Mesenteric fat pad (tissue), 1 donor: Measurements from ENCODE around the gene BNC2. TPM values are rescaled to one million over a fixed set of nuclear protein-coding genes. Genes with fewer than 3 reads are reported as not detected.

Experiments
- DNase-seq: peaks from one replicate; pipeline ENCODE4 v3.0.0-alpha.2; 2020; ENCODE audit warnings: low spot score
- total RNA-seq: library from RNA; stranded (reverse); fragmentation: NEBNext Ultra II Directional; extraction: Animal tissue kit (Norgen Biotek cat#: 25700); gene quantifications from one replicate; pipeline ENCODE4 v1.2.1, GENCODE V29; 2021
- donor health status: DM: yes; HTN: yes; CAD: no.

Gene BNC2
- total RNA-seq, 1 donor from 2014 or later, result 27.5 TPM

DNA sequence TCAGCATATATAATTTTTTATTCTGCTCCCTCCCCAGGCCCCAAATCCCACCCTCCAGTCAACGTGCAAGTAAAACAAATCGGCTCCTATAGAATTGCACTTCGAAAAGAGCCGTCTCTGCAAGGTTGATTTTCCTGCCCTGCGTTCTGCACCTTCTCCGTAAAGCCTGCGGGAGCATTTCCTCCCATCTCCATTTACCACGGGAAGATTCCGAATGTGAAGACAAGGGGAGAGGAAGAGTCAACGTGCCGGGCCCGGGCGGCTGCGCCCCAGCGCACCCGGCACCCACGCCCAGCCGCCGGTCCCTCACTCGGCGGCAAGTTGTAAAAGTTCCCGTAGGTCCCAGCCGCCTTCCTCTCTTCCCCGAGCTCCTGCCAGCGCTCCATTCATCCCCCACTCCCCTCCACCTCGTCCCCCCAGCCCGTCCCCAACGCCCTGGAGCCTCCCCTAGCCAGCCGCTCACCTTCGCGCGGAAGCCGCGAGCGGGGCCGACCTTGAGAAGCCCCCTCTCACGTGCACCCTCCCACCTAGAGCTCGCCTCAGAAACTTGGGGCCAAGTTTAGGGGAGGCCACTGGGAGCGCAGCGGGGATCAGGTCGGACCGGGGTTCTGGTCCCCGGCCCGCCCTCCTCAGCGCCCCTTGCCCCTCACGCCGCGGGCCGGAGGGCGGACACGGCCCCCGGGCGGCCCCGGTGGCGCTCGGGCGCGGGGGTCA, 431 bp downstream of the BNC2 start:
- DNase-seq, result no peak

DNA sequence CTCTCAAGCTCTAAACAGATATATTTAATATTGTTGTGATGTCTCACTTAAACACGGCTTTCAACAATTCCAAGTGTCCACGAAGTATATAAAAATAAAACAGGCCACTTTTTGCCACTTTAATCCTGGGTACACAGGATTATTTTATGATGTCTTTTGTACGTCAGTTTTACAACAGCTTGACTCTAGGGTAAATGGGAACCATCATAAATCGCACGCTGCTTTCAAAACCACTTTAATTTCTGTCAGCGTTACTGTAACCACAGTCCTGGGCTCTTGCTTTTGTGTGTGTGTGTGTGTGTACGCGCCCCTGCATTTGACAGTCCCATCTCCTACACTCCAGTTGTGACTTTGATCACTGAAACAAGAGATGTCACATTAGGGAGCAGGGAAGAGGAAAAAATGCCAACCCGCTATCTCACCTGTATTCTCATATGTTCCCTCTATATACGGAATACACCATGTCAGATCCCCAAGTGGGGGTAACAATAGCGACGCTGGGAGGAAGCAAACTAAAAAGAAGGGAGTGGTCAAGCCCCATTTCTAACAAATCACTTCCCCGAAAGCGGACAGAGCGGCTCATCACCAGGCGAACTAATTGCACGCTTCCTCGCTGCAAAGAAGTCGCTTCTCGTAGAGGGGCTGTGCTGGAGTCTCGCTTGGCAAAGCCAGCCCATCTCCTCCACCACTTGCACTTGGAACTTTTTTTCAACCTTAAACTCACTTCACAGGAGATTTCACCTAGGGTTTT, 1.2 kb downstream of the BNC2 start:
- no peak for DNase-seq

DNA sequence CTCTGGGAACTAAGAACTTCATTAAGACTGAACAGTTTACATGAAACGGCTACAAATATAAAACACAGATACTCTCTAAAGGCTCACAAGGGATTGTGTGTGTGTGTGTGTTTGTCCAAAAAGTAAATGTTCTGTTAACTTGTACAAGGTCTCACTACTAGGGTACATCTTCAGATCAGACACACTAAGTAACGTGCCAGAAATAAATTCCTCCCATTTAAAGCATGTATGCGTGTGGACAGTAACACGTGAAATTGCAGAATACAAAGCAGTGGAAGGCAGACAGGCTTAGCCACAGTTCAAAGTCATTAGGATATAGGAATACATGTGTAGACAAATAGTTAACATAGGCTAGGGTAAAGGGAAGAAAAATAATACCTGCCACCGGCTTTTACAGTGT, 1.8 kb downstream of the BNC2 start:
- no peak for DNase-seq

DNA sequence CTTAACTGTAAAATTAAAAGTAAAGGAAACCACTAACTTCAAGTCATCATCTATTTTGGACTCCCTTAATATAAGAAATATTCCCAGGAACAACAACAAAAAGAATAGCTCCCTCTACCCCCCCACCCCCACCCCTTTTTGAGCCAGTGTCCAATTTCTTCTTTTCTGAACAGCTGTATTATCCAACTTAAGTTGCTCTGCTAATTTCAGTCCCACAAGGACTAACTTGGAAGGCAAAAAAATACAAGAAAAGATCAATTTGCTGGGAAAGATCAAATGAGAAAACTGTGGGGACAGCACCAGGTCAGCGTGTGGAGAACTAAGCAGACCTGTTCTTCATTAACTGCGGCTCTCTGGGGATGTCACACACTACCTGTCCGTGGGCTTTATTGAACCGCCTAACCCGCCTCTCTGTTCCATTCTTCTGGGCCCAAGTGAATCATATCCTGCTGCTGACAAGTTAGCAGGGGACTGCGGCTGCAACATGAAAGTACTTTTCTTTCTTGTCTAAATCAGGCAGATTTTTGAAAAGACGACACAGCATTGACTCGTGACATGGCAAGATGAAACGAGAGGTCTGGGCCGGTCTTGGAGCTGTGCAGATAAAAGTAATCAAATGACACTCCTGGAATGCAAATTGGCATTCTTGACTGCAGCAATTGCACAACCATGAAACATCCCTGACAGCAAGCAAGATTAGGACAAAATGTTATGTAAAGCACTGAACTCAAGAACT, 2.7 kb downstream of the BNC2 start:
- DNase-seq, result no peak

DNA sequence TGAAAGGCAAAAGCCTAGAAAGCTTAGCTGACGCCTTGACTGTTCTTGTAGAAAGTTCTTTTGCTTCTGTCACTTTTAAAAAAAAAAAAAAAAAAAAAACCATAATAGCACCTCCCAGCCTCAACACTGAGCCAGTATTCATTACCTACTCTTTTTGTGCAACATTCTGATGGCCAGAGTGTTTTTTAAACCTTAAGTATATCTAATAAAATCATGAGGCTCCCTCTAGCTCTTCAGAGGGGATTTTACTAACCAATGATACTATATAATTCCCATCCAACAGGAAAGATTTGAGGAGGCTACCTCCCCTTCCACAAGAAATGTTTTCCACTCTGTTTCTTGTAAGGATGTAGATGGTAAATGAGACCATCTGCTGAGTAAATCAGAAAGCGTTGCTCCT, 3.9 kb downstream of the BNC2 start:
- DNase-seq, result no peak

DNA sequence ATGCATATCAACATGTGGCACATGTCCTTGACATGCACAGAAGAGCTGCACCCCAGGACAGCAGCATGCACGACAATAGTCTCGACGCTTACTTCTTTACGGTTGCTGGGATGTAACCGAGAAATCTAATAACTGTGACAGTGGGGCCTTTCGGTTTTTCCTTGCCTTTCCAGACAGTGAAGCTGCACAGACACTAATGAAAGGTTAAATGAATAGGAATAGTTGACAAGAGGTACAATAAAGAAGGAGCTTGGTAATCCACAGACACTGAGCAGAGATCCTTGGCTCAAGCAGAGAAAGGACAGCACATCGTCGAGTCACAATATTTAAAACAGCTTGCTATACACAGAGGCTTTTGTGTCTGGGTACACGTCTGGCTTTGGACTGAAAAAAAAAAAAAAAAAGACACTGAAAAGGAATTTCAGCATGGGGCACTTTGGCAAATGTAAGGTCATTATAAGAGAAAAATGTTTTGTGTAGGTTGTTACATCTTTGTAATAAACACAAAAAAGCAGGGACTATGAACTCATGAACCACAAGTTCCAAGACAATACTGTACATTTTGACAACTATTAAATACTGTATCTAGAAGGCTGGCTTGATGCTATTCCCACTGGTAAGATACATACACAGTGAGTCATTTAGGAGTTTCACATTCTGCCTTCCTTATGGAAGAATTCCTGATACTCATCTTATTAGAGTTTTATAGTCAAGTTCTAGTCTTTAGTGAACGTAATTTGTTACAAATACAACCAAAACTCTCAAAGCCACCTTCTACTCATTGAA, 5.6 kb downstream of the BNC2 start:
- no peak for DNase-seq

DNA sequence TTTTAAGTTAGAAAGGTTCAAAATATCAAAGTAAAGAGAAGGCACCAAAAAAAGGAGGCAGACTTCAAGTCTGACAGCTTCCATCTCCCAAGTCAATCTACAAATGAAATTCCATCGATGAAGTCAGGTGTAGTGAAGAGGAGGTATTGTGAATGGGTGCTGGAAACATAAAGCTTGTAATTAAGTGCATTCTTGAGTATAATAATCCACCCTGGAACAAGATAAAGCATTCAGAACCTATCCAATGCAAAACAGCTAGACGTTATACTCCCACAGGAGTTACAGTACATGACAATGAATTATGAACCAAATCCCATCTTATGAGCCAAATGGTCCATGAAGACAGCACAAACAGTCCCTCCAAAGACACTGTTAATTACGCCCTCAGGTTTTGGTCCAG, 22.3 kb downstream of the BNC2 start:
- no peak for DNase-seq

DNA sequence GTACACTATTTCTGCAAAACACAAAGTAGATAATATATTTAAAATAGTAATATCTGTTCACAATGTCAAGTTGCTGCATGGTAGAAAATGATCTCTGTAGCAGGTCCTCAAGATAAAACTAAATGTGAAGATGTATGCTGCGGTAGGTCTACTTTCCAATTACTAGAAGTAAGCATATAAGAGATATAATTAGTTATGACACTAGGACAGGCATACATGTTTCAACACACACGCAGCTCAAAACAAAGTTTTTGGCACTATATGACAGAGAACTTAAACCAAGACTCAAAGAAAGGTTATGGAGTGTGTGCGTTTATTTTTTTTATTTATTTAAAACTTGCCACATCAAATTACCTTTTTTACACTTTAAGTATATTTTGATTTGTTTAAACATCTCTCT, 23.5 kb downstream of the BNC2 start:
- DNase-seq, result no peak

DNA sequence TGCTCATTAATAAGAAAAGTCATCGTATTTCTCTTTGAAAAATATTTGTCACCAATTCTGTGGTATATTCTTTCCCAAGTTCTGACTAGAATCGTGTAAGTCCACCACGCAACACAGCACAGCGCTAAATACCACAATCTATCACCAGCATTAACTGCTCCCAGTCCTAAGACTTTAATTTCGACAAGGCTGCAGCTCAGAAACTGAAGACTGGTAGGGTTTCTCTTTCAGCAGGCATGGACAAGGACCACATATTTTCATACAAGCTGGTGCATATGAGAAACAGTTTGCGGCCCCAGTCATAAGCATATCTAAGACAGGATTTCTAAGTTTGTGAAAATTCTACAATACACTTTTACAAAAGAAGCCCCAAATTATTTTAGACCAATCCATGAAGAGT, 24.1 kb downstream of the BNC2 start:
- no peak for DNase-seq

DNA sequence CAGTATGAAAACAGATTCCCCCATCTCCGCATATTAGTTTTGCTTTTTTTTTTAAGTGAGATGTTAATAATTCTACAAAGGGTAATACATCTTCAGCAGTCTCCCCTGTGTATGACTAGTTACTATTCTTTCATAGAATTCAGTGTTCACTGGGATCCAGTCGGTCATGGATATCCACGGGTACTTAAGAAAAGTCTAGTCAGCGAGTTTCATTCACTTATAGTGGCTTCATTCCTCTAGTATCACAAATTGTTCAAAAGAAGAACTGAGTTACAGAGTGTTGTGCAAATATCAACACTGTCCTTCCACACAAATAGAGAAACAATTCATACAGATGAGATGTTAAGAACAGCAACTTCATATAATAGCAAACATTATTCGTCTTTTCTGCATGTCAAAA, 35.7 kb downstream of the BNC2 start:
- DNase-seq, result no peak

DNA sequence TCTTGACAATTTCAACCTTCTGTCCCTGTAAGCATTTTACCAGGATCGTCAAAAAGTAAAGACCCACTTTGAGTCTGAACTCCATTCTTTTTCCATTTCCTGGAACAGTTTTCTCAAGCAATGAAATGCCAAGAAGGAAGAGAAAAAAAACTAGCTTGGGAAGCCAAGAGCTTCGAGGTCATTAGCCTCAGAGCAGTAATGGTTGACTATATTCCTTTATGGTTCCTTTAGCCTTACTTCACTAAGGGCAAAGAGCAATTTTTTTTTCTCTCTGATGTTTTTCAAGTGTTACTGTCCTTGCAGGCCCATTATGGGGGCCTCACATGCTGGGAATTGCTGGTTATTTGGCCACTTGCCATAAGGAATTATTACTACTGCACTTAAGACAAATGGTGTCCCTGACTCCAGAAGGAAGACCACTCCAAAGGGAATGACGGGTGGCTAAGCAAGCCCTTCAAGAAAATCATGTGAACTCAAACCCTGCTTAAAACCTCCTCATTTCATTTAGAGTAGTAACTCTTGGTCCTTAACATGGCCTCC, 37.1 kb downstream of the BNC2 start:
- no peak for DNase-seq

DNA sequence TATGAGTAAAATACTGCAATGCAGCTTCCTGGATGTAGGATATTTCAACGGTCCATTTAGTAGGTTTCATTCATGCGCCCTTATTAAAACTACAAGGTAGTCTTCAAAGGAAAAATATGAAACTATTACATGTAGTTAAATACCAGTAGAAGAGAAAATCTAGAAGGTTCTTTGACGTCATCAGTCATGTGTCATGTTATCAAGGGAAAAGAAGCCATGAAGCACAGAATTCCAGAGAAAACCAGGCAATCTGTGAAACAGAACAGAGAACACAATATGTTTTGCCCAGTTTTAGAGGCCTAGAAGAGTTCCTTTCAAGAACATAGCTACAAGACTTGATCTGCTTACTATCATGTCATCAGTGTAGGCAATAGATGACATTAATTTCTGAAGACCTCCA, 38.4 kb downstream of the BNC2 start:
- DNase-seq, result no peak

DNA sequence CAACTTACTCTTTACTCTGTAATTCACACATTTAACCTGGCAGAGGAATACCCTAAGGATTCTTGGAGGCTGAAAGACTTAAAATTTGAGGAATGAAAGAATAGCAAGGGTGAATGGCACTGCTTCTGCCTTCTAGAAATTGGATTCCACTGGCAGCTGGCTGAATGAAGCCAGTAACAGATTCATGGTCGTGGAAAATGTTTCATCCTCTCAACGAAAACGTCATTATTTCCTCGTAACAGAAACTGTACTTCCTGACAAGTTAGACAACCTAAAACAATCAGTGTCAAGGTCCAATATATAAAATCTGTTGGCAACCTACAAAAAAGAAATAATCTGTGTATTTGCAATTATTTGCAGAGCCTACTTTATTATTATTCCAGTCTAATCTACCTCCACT, 39.7 kb downstream of the BNC2 start:
- DNase-seq, result no peak

DNA sequence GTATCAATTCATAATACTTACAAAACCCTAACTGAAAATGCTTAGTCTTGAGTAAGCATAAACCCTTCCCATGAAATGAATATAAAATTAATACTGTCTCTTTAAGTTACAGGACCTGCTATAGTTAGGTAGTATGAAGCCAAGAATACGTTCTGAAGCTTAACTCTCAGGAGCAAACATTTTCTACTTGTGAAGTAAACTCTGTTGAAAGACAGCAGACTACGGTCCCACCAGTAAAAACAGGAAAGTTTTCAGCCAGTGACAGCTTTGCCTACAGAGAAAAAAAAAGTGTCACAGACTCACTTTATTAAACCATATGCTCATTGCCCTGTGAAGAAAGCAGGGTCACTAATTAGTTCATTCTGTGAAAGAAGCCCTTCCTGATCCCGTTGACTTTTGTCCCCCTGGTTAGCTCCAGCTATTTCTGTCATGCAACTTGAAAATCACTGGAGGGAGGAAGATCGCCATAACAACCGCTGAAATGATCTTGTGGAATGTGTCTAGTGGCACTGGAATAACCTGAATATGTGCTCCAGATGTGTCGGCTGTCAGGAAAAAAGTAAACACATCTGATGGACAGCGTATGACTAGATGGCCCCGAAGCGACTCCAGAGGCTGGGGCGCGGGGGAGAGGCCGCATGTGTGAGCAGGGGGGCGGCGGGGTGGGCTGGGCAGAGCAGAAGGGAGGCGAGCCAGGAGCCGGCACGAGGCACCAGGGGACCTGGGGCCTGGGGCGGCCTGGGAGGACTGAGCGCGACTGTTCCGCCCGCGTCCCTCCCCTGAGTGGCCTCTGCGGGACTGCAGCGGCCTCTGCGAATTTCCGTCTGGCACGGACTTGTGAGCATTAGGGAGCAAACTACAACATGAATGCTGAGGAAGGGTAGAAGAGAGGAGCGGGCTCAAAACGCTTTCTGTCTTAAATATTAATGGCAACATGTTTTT, 41.9 kb downstream of the BNC2 start:
- DNase-seq, result no peak

DNA sequence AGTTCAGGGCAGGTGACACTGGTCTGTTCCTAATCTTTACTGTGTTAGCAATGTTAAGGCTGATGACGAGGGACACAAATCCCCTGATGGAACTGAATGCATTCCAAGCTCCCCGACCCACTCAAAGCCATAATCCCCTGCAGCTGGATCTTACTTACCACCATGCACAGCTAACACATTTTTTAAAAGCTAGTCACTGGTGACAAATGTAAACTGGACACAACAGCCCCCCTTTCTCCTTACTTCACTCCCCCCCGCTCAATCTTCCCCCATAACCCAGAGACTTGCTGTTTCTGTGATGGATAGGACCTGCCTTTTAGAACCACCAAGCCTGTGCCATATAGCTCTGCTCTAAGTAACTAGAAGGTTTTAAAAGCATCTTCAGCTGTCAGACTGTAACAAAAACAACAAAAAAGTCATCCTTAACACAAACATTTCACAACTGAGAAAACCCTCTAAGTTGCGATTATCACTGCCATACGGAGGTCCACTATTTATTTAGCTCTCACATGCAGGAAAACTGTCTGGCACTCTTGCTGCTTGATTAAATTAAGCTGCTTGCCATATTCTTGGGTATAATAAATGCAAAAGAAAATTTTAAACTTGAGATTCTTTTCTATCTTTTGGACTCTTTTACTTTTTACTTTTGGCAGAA, 44.4 kb downstream of the BNC2 start:
- no peak for DNase-seq

DNA sequence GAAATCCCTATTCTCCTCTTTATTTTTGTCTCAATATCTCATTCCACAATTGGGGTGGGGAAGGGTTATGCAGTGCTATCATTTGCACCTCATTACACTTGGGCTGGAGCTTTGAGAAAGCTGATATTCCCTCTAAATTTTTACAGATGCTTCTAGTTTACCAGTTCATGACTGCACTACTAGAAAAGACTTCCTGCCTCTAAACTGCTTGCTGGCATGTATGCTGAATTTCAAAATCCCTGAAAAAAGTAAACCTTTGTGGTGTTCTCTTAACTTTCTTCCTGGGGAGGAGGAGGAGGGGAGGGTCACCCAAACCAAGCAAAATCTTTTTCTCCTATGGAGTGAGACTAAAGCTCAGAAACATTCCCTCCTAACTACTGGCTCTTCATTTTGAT, 45.1 kb downstream of the BNC2 start:
- no peak for DNase-seq

DNA sequence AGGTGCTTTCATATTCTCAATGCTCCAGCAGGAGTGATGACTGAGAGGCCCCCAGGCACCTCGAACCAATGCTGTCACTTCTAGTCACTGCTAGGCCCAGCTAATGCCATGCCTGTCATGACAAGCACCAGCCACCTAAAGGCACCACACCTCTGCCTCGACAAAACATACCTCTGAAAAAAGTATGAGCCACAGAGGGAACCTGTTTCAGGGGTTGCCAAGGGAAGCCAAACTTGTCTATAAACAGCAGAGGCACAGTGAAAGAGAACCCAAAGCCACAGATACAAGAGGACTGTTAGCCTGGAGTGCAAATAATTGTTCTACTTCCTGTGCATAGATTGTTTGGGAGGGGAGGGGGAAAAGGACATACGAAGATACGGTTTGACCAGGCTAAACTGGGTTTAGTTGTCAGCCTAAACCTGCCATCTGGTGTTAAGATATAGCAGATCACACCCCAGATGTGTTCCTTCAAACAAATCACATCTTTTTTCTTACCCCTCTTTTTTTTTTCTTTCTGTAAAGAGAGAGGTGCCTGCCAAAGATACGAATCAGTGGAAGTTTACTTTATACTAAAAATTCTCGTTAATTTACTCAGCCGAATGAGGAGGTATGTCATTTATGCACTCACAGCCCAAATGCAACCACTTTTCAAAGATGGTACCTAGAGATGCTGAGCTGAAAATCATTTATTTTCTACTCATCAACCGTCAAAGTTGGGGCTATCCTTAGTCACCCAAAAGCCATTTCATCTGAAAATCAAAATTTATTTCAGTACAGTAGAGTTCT, 45.7 kb downstream of the BNC2 start:
- no peak for DNase-seq

DNA sequence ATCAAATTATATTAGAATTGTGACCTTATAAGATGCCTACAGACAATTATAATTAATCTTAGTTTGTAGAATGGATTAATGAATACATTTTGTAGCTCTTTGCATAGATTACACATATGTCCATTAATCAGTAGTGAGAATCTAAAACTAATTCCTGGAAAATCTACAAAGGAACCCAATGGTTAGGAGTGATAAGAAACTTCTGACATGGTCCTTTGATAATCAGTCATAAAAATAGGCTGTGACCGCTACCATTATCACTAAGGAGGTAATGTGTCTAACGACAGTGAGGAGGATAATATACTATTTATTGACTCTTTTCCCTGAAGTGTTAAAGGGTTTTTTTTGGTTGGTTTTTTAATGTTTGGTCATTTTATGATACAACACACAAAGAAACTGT, 46.6 kb downstream of the BNC2 start:
- DNase-seq, result no peak

DNA sequence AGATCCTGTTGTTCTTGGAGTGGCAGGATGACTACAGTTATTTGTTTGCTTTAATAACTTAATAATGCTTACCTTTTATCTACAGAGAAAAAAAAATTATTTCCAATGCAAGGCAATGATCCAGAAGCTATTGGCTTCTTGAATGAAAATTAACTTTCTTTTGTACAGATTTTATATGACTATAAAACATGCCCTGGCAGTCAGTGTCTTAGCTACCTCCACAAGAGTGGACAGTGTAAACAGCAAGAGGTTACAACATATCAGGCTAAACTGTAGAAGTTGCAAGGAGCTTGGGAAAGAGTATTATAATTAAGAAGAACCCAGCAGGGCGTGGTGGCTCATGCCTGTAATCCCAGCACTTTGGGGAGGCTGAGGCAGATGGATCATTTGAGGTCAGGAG, 49.1 kb downstream of the BNC2 start:
- no peak for DNase-seq
